Esophagus (tissue), 2 donors: ENCODE measurements around the gene ALKBH3. TPM values are rescaled to one million over a fixed set of nuclear protein-coding genes. Genes with fewer than 3 reads are reported as not detected.

Experiments used
- H3K27ac ChIP-seq, 2 donors: one replicate each; pipeline ENCODE4 v1.5.1; 2013; ENCODE audit warnings: low read depth in 2 of 2, mild to moderate bottlenecking in 2 of 2, inconsistent platforms in 1 of 2, low read length in 1 of 2, moderate library complexity in 1 of 2
- H3K27me3 ChIP-seq, 2 donors: one replicate each; pipeline ENCODE4 v1.6.1; 2013; ENCODE audit warnings: low read length in 2 of 2, control low read depth in 1 of 2, mild to moderate bottlenecking in 1 of 2; ENCODE audit not compliant: insufficient read depth in 2 of 2, control insufficient read depth in 1 of 2
- H3K36me3 ChIP-seq, 2 donors: one replicate each; pipeline ENCODE4 v1.6.1; 2013; ENCODE audit warnings: low read length in 1 of 2; ENCODE audit not compliant: control insufficient read depth in 2 of 2, insufficient read depth in 2 of 2
- H3K4me1 ChIP-seq, 2 donors: one replicate each; pipeline ENCODE4 v1.6.1; 2013; ENCODE audit warnings: low read length in 1 of 2; ENCODE audit not compliant: control insufficient read depth in 2 of 2, insufficient read depth in 2 of 2
- H3K4me3 ChIP-seq, 2 donors: one replicate each; pipeline ENCODE4 v1.5.1; 2013; ENCODE audit warnings: low read length in 2 of 2, mild to moderate bottlenecking in 2 of 2, low read depth in 1 of 2, moderate library complexity in 1 of 2
- H3K9me3 ChIP-seq, 2 donors: one replicate each; pipeline ENCODE4 v1.6.1; 2013; ENCODE audit warnings: mild to moderate bottlenecking in 2 of 2, low read depth in 1 of 2, low read length in 1 of 2, moderate library complexity in 1 of 2; ENCODE audit not compliant: control insufficient read depth in 2 of 2, insufficient read depth in 1 of 2
- WGBS, 2 donors: extraction: QIAGEN DNeasy Blood & Tissue Kit; methylation state at CpG; one replicate each; pipeline ENCODE4 v1.1.7; 2013; 5-methylcytosine and 5-hydroxymethylcytosine counted together
- polyA plus RNA-seq, 2 donors: library from polyadenylated mRNA; stranded (reverse); fragments of 200-250 nt; gene quantifications; one replicate each; pipeline ENCODE4 v1.2.3, GENCODE V29; 2013
- donor health status: healthy with polysubstance abuse.
- donor health status: Bipolar disorder and iron deficiency.

The ALKBH3 gene
- polyA plus RNA-seq, 2 donors = 15.3 to 23.2 TPM

DNA sequence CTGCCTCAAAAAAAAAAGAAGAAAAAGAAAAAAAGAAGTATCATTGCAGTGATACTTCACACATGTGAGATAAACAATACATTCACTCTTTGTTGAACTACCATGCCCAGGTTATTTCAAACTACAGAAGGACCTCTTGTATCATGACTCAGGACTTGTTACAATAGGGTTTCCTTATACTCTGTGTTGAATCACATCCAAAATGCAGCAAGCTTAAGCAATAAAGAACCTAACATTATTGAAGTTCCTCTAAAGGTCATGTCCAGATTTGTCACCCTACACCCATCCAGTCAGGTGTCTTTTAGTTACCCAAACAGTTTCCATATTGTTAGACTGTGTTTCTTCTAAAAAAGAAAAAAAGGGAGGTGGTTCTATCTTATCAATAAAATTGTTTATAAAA lies 26.9 kb upstream of the ALKBH3 start:
- Histone ChIP-seq H3K27ac (no peak overlapping the region), H3K4me1 (no peaks in the 10 kb centered on the region), H3K36me3 (no peaks in the 10 kb centered on the region), H3K9me3 (no peaks in the 10 kb centered on the region), H3K4me3 (no peak overlapping the region), H3K27me3 (no peaks in the 10 kb centered on the region)

DNA sequence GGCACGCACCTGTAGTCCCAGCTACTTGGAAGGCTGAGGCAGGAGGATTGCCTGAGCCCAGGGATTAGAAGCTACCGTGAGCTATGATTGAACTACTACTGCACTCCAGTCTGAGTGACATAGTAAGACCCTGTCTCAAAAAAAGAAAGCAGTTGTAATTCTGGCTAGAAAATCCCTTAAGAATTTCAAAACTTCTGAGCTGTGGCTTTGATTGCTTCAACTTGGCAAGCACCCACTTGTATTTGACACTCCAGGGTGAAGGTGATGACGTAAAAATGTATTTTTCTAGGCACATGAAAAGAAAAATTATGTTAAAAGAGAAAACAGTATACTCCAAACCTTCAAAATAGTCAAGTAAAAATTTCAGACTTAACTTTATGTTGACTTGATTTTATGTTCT lies 23.6 kb upstream of the ALKBH3 start:
- 92 to 95% methylated on average over 3 of the region's 3 CpGs for WGBS, 2 donors
- H3K4me3 ChIP-seq = no peak overlapping the region
- H3K4me1 ChIP-seq = no peaks in the 10 kb centered on the region
- H3K9me3 ChIP-seq = no peaks in the 10 kb centered on the region
- H3K36me3 ChIP-seq = no peaks in the 10 kb centered on the region
- H3K27ac ChIP-seq = no peak overlapping the region
- H3K27me3 ChIP-seq = no peaks in the 10 kb centered on the region

DNA sequence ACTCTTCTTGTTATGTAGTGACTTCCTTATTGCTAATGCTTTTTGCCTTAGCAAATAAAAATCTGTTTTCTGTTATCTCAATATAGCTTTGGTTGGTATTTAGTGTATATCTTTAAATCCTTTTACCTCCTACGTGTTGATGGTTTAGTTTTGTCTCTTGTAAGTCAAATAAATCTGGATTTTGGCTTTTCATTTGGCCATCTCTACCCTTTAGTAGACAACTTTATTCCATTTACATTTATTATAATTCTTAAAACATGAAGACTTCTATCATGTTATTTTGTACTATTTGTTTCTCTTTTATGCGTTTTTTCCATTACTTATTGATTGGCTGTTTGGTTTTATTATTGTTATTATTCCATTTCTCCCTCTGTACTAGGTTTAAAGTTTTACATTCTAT lies 19.5 kb upstream of the ALKBH3 start:
- Histone ChIP-seq H3K4me1 (no peaks in the 10 kb centered on the region), H3K27ac (no peak overlapping the region), H3K9me3 (no peaks in the 10 kb centered on the region), H3K4me3 (no peak overlapping the region), H3K27me3 (no peaks in the 10 kb centered on the region), H3K36me3 (no peaks in the 10 kb centered on the region)
- WGBS, 2 donors = 81 to 82% methylated on average over 2 of the region's 2 CpGs

DNA sequence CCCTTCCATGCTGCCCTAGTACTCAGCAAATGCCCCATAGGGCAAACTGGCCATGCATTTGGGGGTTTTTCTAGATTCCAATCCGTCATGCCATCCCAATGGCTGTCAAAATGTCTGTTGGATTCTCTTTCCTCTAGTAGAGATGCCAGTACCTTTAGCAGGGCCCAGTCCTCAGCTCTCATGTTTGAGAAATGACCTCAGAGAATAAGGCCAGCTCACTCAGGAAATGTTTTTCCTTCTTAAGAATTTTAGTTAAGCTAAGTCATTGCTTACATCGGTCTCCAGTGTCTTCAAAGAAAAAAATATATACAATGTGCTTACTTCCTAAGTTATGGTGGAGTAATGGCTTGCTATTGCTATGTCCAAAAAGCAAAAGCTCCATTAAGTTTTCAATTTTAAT lies 14.1 kb upstream of the ALKBH3 start:
- no peak overlapping the region for H3K4me3 ChIP-seq
- no peaks in the 10 kb centered on the region for H3K36me3 ChIP-seq
- H3K27ac ChIP-seq = no peak overlapping the region
- H3K9me3 ChIP-seq = no peaks in the 10 kb centered on the region
- H3K27me3 ChIP-seq = peaks cover 0 to 3% of the 10 kb centered on the region in 2 donors
- no peaks in the 10 kb centered on the region for H3K4me1 ChIP-seq
- WGBS, 2 donors = 74 to 78% methylated on average over 2 of the region's 2 CpGs

DNA sequence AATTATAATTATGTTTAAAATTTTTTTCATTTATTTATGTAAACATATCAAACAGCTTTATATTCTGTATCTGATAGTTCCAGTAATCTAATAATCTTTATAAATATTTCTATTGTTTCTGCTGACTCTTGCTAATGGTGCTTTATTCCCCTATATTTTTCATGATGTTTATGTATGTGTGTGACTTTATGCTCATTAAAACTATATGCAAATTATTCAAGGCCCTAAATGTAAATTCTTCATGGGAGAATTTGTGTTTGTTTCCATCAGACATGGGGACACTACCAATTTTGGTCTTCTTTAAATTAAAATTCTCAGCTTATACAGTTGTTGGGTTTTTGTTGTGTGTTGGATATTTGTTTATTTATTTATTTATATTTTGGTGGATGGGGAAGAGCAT lies 13.7 kb upstream of the ALKBH3 start:
- no peak overlapping the region for H3K4me3 ChIP-seq
- H3K9me3 ChIP-seq = no peaks in the 10 kb centered on the region
- no peaks in the 10 kb centered on the region for H3K36me3 ChIP-seq
- H3K27me3 ChIP-seq = peaks cover 0 to 3% of the 10 kb centered on the region in 2 donors
- no peak overlapping the region for H3K27ac ChIP-seq
- no peaks in the 10 kb centered on the region for H3K4me1 ChIP-seq

DNA sequence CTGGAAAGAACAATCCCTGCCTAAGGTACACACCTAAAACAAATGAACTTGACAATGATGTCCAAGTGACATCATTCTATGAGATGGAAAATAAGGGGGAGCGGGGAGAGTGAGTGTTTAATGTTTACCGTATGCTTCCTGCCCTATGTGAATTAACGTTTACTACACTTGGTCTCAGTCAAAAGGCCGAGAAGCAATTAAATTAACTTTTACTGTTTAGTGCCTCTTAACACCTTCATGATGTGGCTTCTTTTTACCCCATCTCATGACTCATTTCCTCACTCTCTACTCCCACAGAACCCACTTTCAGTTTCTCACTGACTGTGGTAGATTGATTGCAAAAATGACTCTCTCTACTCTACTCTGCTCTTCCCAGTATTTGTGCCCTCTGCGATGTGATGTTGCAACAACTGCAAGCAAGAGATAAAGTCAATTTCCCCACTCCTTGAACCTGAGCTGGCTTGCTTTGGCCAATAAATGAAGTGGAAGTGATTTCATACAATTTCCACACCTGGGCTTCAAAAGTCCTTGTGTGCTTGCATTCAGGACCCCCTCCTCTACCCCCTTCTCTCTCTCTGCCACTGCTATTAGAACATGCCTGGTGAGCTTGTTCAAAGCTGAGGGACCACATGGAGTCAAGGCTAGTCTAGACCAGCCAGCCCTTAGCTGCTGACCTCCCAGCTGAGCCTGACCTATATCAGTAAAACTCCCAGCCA lies 11.6 kb upstream of the ALKBH3 start:
- H3K27ac ChIP-seq = no peak overlapping the region
- no peak overlapping the region for H3K4me3 ChIP-seq
- H3K27me3 ChIP-seq = peaks cover 0 to 3% of the 10 kb centered on the region in 2 donors
- WGBS, 2 donors = 33 to 37% methylated on average over 5 of the region's 5 CpGs
- H3K36me3 ChIP-seq = no peaks in the 10 kb centered on the region
- H3K4me1 ChIP-seq = no peaks in the 10 kb centered on the region
- peaks cover 0 to 3% of the 10 kb centered on the region in 2 donors for H3K9me3 ChIP-seq

DNA sequence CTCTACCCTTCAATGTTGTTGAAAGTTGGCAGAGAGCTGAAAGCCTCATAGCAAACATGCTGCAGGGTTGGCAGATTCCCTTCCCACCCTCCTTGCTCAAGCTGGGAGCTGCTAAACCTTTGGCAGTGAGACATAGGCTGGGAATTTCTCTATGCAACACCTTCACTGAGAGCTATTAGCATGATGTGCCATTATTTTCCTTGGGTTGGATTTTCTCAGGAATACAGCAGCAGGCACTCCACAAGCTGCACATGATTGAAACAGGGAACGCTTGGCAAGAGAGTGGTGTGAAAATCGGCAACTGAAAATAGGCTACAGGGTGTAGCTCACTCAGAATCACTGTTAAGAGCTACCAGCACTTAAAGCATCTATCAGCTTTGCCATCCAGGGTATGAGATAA lies 9.6 kb upstream of the ALKBH3 start:
- Histone ChIP-seq H3K4me3 (no peak overlapping the region), H3K27me3 (peaks cover 0 to 3% of the 10 kb centered on the region in 2 donors), H3K36me3 (no peaks in the 10 kb centered on the region), H3K4me1 (no peaks in the 10 kb centered on the region), H3K9me3 (peaks cover 0 to 3% of the 10 kb centered on the region in 2 donors), H3K27ac (no peak overlapping the region)
- 81 to 87% methylated on average over 2 of the region's 2 CpGs for WGBS, 2 donors

DNA sequence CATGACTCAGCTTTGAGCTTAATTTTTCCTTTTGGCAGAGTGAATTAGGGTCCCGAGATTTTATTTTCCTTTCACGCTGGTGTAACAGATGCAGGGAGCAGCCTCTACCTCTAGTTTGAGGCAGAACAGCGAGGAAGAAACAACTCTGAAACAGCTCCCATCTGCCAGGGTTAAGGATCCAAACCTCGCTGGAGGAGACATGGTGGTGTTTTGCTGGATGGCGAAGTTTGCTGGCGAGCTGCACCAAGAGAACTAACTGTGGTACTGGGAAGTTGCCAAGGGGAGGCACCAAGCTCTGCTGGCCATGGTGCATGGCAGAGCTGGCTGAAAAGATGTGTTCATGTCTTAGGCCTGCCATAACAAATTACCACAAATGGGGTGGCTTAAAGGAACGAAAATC lies 7.6 kb upstream of the ALKBH3 start:
- Histone ChIP-seq H3K4me3 (no peak overlapping the region), H3K9me3 (peaks cover 0 to 3% of the 10 kb centered on the region in 2 donors), H3K4me1 (no peaks in the 10 kb centered on the region), H3K27me3 (peaks cover 0 to 3% of the 10 kb centered on the region in 2 donors), H3K27ac (no peak overlapping the region), H3K36me3 (no peaks in the 10 kb centered on the region)
- WGBS, 2 donors = 67 to 78% methylated on average over 7 of the region's 7 CpGs

DNA sequence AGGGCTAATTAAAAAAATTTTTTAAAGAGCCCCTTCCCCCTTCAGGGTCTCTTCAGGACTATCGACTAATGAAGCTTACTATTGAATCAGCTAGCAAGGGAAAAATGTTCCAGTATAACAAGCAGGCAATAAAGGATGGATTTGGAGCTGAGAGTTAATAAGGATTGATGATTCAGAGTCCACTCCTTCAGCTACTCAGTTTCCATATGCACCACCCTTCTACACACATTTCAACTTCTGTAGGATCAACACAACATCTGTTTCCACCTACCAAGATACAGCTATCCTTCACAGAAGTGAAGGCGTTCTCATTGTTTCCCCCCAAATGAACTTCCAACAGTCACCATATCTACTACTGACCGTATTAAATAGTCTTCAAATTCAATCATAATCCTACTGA lies 6.6 kb upstream of the ALKBH3 start:
- H3K27ac ChIP-seq = no peak overlapping the region
- peaks cover 0 to 3% of the 10 kb centered on the region in 2 donors for H3K9me3 ChIP-seq
- WGBS, 2 donors = 78% methylated on average over 3 of the region's 3 CpGs
- H3K4me1 ChIP-seq = no peaks in the 10 kb centered on the region
- peaks cover 0 to 3% of the 10 kb centered on the region in 2 donors for H3K27me3 ChIP-seq
- H3K4me3 ChIP-seq = no peak overlapping the region
- H3K36me3 ChIP-seq = no peaks in the 10 kb centered on the region

DNA sequence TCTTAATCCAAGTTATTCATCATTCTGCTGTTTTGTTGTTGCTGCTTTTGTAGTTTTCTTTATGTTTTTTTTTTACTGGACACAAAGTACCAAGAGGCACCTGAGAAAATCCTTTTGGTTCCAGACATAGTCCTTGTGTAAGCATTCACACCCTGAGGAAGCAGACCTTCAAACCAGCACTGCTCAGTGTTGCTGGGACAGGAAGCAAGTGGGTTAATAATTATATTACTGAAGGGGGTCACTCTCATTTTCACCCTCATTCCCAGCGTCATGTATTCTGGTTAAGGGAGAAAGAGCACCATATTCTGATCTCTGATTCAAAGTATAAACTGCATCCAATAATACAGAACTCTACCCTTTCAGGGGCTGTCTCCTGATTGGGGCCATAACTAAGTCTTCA lies 5.9 kb upstream of the ALKBH3 start:
- Histone ChIP-seq H3K36me3 (no peaks in the 10 kb centered on the region), H3K9me3 (peaks cover 0 to 3% of the 10 kb centered on the region in 2 donors), H3K27ac (no peak overlapping the region), H3K4me1 (no peaks in the 10 kb centered on the region), H3K27me3 (peaks cover 0 to 3% of the 10 kb centered on the region in 2 donors), H3K4me3 (no peak overlapping the region)
- 35 to 48% methylated on average over 1 of the region's 1 CpG for WGBS, 2 donors
